NCI-H1436 treated with DMSO at 0.1 percent for 48 hours (cell line): ENCODE data around the gene UBAP1L.
"Not testable (repeated sequence)": the region's sequence is repeated elsewhere in the genome, so short reads cannot be mapped to it uniquely, and the experiment has no call there.

Experiments
- DNase-seq: peaks from one replicate; lab custom pipeline; 2025; lab: John Stamatoyannopoulos, UW

Gene UBAP1L

GRCh38 chr15:65099801-65100200 is 15.2 kb downstream of the UBAP1L start:
- not testable (repeated sequence) for DNase-seq

GRCh38 chr15:65099336-65099735 is 15.7 kb downstream of the UBAP1L start:
- DNase-seq: no peak

DNA sequence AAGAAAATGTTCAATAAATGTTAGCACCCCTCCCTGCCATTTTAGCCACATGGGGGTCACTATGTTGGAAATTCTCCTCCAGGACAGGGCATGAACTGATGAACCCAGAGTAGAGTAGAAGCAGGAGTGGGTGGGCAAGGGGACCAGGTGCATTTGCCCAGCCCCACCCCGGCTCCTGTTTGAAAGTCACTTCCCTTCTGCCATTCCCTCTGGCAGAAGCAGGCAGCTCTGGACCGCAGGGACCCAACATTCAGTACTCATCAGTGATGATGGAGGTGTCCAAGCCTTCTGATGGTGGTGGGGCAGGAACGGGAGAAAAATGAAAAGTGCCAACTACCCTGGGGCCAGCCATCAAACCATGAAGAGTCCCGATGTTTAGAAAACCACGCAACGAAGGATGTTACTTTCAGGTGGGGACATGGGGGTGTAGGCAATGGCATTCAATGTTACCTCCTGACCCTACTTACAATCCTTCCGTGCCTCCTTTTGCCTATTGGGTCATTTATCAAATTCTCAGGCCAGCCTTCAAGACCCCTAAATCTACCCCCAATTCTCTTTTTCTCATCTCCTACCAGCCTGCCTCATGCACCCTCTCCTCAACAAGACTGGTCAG is 17.2 kb downstream of the UBAP1L start:
- no peak for DNase-seq

DNA sequence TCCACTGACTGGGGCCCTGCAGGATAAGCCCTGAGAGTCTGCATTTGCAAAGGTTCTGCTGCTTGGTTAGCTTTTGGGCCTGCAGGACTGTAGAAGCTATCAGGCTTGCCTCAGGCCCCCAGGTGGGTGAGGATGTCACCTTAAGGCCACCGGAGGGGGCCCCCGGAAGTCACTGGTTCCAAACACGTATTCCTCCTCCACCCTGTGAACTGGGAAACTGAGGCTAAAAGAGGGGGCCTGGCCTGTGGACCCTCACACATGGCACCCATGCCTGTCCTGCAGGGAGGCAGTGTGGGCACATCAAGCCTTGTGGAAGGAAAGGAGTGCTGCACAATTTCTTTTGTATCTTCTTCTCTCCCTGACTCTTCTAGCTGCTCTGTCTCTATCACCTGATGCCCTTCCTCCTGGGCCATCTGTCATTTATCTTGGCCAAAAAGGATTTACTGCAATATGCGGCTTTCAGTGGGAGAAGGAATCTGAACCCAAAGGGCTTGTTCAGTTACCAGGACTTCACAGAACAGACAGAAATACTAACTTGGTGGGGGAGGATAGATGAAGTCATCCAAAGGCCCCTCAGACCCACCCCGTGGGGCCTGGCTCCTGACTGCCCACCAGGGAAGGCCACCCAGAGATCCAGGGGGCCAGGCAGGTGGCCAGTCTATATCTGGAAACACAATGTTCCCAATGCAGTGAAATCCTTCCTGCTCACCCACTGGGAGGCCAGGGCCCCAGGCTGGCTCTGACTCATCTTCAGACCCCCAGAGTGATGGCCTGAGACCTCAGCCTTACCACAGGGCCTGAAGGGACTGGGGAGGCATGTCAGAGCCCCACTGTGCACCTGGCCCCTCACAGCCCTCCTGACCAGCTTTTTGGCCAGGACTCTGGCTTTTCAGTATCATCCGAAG is 18.3 kb downstream of the UBAP1L start:
- no peak for DNase-seq

DNA sequence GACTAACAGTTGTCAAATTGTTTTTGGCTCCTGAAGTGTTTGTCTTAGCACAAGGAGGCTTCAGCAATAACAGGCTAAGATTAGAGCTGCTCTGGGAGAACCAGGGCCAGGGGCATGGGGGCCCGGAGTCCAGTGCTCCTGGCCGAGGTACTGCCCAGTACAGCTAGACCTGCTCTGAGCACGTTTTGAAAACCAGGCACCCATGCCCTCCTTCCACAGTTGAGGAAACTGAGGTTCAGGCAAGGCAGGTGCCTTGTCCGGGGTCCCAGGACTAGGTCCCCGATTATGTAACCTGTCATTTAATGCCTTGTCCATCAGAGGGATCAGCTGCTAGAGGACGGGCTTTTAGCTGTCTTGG is 19.3 kb downstream of the UBAP1L start:
- no peak for DNase-seq

DNA sequence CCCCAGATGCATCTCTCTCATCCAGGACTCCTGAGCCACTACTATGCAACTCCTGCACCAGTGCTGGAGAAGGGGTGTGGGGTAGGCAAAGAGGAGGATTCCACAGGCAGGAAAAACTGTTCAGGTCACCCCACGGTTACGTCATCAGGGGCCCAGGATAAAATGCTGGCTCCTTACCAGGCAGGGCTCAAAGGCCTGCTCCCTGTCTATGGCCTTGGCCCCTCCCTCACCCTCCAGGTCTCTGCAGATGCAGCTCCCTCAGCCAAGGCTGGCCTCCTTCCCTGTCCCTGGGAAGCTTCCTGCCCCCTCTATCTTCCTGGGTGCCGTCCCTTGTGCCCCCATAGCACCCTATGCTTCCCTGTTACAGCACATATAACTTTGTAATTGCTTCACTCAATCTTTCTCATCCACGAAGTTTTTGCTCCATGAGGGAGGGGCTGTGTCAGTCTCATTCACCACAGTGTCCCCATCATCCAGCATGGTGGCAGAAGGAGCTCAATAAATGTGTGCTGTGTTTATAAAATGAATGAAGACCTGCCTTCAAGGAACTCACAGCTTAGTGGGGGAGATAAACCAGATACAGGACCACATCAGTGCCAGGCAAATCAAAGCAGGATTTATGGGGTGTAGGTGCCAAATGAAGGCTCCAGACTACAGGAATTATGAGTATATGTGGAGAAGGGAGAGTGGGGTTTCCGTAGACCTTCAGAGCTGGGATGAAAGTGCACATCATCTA is 19.8 kb downstream of the UBAP1L start:
- DNase-seq: no peak

GRCh38 chr15:65094294-65094995 is 20.6 kb downstream of the UBAP1L start:
- no peak for DNase-seq

GRCh38 chr15:65093793-65094170 is 21.2 kb downstream of the UBAP1L start:
- DNase-seq: not testable (repeated sequence)

- no peak for DNase-seq
These were observed 21.8 kb downstream of the UBAP1L start for GRCh38 chr15:65092911-65093792.

DNA sequence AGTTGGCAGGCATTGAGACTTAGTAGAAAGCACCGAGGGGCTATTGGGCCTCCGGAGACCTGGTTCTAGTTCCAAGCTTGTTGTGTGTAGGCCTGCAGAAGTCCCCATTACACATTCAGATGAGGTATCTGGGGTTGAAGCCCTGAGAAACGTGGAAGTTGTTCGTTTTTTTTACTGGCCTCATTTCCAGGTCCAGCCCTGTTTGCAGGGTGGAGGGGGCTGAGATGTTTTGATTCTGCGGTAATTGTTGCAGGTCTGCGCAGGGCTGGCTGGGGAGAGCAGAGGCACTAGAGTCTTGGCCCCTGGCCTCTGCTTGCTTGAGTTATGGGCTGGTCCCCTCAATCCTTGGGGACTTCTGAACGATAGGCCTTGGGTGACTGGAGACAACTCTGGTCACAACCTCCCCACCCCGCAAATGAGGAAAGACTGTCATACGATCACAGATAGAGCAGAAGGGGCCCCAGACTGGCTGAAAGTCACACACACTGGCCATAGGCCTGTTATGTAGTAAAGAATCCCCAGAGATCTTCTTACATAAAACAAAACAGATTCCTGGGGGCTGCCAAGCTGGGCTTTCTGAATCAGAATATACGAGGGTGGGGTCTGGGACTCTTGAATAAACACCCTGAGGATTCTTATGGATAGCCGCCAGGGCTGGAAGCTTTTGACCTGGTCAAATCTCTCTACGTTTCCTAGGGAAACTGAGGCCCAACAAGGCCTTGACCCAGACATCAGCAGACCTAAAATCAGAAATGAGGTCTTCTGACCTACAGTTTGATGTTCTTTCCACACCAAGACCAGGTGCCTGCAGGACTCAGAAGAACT is 22.8 kb downstream of the UBAP1L start:
- DNase-seq: no peak

DNA sequence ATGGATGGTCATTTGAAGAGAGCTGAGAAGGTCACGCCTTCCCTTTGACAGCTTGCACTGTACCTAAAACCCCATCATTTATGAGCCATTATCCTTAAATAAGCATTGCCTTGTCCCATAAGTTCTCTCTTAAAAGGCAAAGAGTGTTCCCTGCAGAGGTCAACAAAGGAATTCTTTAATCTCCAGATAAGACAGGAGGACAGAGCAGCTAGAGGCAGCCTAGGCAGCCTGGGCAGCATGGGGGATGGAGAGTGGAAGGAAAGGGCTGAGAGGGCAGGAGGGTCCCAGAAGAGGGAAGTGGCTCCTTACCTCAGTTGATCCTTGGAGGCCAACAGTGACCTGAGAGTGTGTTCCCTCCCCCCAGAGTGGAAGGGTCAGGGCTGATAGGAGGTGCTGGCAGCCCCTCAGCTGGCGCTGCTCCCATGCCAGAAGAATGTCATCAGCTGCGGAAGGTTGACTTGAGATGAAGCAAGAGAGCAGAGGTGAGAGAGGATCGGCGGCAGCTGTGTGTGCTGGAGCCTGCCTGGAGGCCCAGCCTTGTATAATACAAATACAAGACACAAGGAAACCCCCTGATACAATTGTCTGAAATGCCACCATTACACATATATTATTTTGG is 25.7 kb downstream of the UBAP1L start:
- DNase-seq: no peak

- DNase-seq: no peak
These were observed 26.4 kb downstream of the UBAP1L start for GRCh38 chr15:65088643-65089021.

DNA sequence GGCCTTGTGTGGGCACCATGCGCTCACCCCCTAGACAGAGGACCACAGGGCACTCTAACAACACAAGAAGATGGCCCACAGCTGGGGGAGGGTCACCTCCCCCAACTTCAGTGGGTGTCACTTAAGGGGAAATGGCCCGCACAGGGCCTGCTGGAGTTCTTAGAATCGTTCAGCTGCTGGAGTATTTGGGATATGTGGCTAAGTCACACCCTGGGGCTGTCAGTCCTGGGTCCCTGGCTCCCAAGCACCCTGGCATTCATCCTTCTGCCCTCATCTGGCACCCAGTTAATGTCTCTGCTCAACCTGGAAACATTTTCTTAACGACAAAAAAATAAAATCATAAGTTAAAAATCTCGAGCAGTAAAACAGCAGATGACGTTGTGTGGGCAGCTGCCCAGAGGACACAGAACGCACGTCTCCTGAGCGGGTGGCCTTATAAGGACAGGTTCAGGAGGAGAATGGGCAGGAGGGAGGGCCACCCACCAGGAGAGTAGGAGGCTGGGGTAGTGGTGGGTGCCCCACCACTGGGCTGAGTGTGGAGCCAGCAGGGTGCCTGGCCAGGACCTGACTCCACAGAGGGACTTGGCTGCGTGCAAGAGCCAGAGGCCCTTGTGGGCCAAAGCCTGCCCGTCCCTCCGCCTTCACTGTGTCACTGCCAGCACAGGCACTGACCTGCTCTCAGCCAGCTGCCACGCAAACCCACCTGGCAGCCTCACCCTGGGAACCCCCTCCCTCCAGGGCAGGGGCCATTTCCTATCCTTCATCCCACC is 26.9 kb downstream of the UBAP1L start:
- DNase-seq: no peak

DNA sequence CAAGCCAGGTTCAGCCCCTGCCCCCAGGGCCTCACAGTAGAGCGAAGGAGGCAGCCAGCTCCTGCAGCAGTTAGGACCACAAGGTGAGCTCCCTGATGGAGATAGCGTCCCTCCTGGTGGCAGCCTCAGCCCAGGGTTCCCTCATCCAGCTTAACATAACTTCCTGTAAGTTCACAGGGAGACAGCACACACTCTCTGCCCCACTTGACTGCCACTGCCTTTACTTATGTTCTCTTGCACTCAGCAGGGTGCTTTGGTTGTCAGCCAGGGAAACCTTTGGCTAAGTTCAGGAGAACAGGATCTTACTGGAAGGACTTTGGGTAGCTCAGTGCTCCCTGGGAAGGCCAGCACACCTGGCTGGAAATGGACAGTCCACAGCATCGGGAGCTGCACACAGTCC is 27.6 kb downstream of the UBAP1L start:
- DNase-seq: no peak

DNA sequence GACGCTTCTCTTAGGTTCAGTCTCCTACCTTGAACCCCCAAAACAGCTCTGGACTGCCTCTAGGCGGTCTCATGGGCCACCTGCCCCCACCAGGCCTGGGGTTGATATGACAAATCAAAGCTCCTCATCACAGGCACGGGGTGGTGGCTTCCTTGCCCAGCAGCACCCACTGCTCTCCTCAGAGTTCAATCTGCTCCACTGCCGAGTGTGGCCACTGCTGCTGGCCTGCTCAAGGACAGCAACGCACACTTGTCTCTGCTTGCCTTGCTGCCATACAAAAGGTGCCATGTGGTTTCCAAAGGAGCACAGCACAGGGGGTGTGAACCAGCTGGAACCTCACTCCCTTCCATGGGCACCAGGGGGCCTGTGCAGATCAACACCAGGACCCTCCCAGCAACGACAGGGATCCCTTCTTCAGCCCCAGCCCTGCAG is 28.3 kb downstream of the UBAP1L start:
- no peak for DNase-seq

GRCh38 chr15:65085990-65086679 is 28.9 kb downstream of the UBAP1L start:
- no peak for DNase-seq

- no peak for DNase-seq
These were observed 29.7 kb downstream of the UBAP1L start for GRCh38 chr15:65085207-65085753.

DNA sequence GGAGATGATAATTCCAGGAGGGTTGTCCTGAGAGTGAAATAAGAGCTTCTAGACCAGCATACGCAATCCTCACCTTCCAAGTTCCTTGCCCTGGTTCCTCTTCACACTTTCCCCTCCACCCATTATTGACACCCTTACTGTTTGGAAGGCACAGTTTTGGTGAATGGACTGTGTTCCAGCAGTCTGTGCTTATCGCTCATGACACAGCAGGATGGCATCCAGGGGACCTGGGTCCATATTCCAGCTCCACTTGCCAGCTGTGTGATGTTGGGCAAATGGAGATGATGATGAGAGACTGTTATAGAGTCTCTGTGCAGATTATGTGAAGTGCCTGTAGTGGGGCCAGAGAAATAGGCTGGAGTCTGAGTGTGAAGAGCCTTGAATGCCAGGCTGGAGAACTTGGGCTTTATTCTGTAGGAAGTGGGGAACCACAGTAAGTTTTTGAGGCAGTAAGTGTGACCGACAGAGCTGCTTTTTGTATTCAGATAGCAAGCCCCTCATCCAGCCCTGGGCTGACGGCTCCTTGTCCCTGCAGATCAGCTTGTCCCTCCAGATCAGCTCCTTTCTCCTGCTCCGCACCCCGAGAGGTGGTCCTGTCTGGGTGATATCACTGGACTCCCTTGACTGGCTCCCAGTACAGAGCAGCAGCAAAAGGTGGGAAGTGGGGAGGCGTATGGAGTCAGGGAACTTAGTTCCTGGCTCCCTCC is 30.3 kb downstream of the UBAP1L start:
- DNase-seq: no peak
